T-helper 1 cell treated with Interleukin-12 subunit alpha and Interleukin-12 subunit beta and Interleukin-4 antibody, amounts not matched to agents 30 μg/mL and 1 μg/mL, for 36 hours (primary cell): ENCODE results near the gene REXO1.

ENCODE experiments used
- H3K27ac Mint-ChIP-seq: one replicate; pipeline ENCODE4 v1.8.0; 2021; ENCODE audit warnings: mild to moderate bottlenecking, mixed read lengths
- H3K27me3 Mint-ChIP-seq: one replicate; pipeline ENCODE4 v1.8.0; 2021; ENCODE audit warnings: low read depth, mixed read lengths
- H3K36me3 Mint-ChIP-seq: one replicate; pipeline ENCODE4 v1.8.0; 2021; ENCODE audit warnings: low read depth, mixed read lengths
- H3K4me1 Mint-ChIP-seq: one replicate; pipeline ENCODE4 v1.8.0; 2021; ENCODE audit warnings: low read depth, mixed read lengths
- H3K4me3 Mint-ChIP-seq: one replicate; pipeline ENCODE4 v1.8.0; 2021; ENCODE audit warnings: mild to moderate bottlenecking, moderate library complexity, mixed read lengths
- H3K9me3 Mint-ChIP-seq: one replicate; pipeline ENCODE4 v1.8.0; 2021; ENCODE audit warnings: mixed read lengths

The REXO1 gene

GRCh38 chr19:1826557-1827521, 21.4 kb downstream of the REXO1 start:
- Mint-ChIP-seq H3K4me1 (peaks cover 1% of the 10 kb centered on the region), H3K36me3 (peaks cover 8% of the 10 kb centered on the region), H3K9me3 (no peaks in the 10 kb centered on the region), H3K27ac (no peak overlapping the region), H3K27me3 (no peaks in the 10 kb centered on the region), H3K4me3 (no peak overlapping the region)

- no peaks in the 10 kb centered on the region for H3K27me3 Mint-ChIP-seq
- no peak overlapping the region for H3K27ac Mint-ChIP-seq
- H3K4me1 Mint-ChIP-seq: peaks cover 1% of the 10 kb centered on the region
- no peak overlapping the region for H3K4me3 Mint-ChIP-seq
- no peaks in the 10 kb centered on the region for H3K9me3 Mint-ChIP-seq
- H3K36me3 Mint-ChIP-seq: peaks cover 8% of the 10 kb centered on the region
These were observed 22.2 kb downstream of the REXO1 start for GRCh38 chr19:1825909-1826556.

DNA sequence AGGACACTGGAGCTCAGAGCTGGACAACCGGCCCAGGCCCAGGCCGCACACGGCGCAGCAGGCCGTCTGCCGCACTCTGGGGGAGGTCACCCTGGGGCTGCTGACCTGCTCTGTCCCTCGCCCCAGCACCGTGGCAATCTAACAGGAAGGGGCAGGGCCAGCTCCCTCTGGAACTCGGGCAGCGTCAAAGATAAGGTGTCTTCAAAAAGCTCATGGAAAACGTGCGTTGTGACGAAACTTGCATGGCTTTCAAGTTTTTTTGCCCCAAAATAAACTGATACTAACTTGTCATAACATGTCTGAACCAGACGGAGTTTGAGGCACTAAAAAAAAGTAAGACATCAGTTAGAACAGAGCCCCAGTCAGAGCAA, 24.0 kb downstream of the REXO1 start:
- peaks cover 9% of the 10 kb centered on the region for H3K36me3 Mint-ChIP-seq
- H3K4me3 Mint-ChIP-seq: no peak overlapping the region
- H3K27ac Mint-ChIP-seq: no peak overlapping the region

DNA sequence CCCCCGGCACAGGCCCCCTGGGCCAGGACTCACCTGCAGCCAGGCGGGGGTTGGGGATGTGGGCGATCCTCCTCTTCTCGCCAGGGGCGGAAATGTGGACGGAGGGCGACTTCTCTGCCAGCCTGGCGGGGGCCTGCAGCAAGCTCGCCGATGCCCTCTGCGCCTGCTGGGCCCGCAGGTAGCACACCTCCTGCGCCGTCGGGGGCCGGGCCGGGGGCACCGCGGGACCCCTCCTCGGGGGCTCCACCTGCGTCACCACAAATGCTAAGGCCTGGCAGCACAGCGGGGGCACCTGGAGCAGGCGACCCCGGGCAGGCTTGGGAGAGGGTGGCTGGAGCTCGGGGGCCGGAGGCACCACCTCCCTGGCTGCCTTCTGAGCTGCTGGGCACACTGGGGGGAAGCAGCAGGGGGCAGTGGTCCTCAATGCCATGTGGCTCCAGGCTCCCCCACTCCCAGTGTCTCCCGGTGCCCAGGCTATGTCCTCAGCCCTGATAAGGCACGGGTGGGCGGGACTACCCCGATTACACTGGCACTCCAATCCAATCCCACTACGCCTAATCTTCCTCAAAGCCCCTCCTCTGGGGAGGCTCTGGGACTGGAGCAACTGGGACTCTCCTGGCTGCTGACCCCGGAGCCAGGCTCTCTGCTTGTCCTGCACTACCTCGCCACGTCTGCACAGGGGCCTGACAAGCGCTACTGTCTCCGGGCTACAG, 24.6 kb downstream of the REXO1 start:
- no peak overlapping the region for H3K4me3 Mint-ChIP-seq
- H3K27ac Mint-ChIP-seq: no peak overlapping the region
- no peaks in the 10 kb centered on the region for H3K9me3 Mint-ChIP-seq
- H3K36me3 Mint-ChIP-seq: peaks cover 9% of the 10 kb centered on the region
- no peaks in the 10 kb centered on the region for H3K4me1 Mint-ChIP-seq
- H3K27me3 Mint-ChIP-seq: no peaks in the 10 kb centered on the region

More for the DNA sequence above, 24.0 kb downstream of the REXO1 start:
- no peaks in the 10 kb centered on the region for H3K9me3 Mint-ChIP-seq
- H3K27me3 Mint-ChIP-seq: no peaks in the 10 kb centered on the region
- no peaks in the 10 kb centered on the region for H3K4me1 Mint-ChIP-seq

DNA sequence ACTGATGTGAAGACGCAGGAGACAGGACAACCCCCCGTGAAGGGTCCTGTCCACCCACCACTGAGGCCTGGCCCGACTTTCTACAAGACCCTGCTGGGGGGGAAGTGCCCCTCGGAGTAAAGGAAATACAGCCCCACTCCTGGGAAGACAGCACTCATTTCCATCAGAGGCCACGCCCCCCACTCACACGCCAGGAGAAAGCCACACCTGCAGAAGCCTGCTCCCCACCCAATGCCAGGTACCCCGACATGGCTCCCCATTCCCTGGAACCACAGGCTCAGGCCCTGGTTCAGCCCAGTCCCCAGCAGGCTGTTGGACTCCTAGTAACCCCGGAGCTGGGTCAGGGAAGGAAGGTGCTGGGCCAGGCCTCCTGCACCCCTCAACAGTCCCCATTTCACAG, 25.3 kb downstream of the REXO1 start:
- Mint-ChIP-seq H3K4me3 (no peak overlapping the region), H3K27me3 (no peaks in the 10 kb centered on the region), H3K9me3 (no peaks in the 10 kb centered on the region), H3K27ac (no peak overlapping the region), H3K4me1 (no peaks in the 10 kb centered on the region), H3K36me3 (peaks cover 11% of the 10 kb centered on the region)

DNA sequence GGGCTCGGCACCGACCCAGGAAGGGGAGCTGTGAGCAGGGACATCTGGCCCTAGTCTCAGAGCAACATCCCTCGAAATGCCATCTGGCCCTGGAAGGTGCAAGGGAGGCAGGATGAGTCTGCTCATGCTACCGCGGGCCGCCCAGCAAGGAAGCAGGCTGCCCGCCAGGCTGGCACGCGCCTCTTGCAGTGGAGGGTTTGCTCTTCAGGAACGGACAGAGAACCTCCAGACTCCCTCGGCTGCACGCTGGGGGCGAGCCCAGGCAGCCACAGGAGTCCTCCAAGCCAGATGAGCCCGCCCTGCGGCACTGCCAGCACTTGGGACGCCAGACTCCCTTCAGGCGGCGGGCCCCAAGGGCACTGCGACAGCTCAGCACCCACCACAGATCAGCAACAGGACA, 26.1 kb downstream of the REXO1 start:
- Mint-ChIP-seq H3K4me1 (no peaks in the 10 kb centered on the region), H3K27me3 (no peaks in the 10 kb centered on the region), H3K9me3 (no peaks in the 10 kb centered on the region), H3K36me3 (peaks cover 12% of the 10 kb centered on the region), H3K4me3 (no peak overlapping the region), H3K27ac (no peak overlapping the region)

DNA sequence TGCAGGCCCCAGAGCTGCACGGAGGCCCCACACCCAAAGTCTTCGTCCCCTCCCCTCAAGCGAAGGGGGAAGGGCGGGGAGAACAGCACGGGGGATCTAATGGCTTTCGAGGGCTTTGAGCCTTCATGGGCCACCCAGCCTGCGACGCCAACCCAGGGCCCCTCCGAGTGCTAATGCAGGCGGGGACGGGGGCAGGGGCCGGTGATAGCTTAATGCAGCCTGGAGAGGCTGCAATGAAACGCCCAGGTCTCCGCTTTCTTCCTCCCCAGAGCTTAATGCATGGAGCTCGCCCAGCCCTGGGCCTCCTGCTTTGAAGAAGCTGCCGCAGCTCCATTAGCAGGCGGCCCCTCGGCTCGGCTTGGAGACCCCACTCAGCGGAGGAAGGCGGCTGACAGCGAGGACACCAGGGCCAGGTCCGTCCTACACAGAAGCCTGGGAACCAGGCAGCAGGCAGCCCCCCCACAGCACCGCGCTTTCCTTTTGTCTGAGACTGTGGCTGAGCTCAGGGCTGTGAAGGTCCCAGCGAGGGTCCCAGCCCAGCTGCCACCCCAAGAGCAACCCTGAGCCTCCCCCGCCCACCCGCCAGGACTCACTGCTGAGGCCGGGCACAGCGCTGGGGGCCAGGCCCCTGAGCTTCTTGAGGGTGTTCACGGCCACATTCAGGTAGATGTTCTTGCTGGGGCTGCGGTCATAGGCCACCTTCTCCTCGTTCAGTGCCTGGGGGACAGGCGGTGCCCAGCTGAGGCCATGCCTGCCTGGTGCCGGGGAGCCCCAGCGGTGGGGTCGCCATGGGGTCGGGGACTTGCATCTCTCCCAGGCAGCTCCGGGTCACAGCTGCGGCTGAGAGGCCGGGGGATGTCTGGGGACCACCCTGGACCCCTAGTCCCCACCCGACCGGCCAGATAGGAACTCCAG, 28.7 kb downstream of the REXO1 start:
- Mint-ChIP-seq H3K4me3 (no peak overlapping the region), H3K36me3 (peaks cover 8% of the 10 kb centered on the region), H3K9me3 (no peaks in the 10 kb centered on the region), H3K27ac (no peak overlapping the region), H3K4me1 (no peaks in the 10 kb centered on the region), H3K27me3 (no peaks in the 10 kb centered on the region)

DNA sequence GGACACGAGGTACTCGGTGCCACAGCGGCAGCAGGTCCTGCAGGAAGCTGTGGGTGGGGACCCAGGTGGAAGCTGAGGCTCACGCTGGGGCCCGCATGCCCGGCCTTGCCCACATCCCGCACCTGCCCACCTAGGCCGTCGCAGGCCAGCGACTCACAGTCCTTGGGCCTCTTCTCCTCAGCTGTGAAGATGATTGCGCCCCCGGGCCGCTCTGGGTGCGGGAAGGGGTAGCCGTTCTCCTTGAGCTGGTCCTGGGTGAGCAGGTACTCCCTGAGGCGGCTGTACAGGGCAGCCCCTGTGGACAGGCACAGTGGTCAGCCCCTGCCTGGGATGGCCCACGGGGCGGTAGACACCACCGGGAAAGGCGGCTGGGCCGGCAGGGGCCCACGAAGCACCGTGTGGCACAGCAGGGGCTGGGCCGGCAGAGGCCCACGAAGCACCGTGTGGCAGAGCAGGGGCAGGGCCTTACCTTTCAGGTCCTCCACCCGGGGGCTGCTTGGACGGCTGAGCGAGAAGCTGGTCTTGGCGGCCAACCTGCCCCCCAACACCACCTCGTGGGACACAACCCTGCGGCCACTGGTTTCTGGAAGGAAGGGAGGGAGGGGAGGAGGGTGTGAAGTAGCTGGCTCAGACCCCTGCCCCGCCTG, 29.6 kb downstream of the REXO1 start:
- no peak overlapping the region for H3K4me3 Mint-ChIP-seq
- no peak overlapping the region for H3K27ac Mint-ChIP-seq
- peaks cover 8% of the 10 kb centered on the region for H3K36me3 Mint-ChIP-seq
- no peaks in the 10 kb centered on the region for H3K27me3 Mint-ChIP-seq
- H3K9me3 Mint-ChIP-seq: no peaks in the 10 kb centered on the region
- peaks cover under 1% of the 10 kb centered on the region for H3K4me1 Mint-ChIP-seq

GRCh38 chr19:1817553-1818179, 30.6 kb downstream of the REXO1 start:
- Mint-ChIP-seq H3K4me1 (peaks cover 8% of the 10 kb centered on the region), H3K27me3 (no peaks in the 10 kb centered on the region), H3K4me3 (no peak overlapping the region), H3K27ac (no peak overlapping the region), H3K36me3 (peaks cover 8% of the 10 kb centered on the region), H3K9me3 (no peaks in the 10 kb centered on the region)

GRCh38 chr19:1816530-1817298, 31.6 kb downstream of the REXO1 start:
- Mint-ChIP-seq H3K4me3 (no peak overlapping the region), H3K4me1 (peaks cover 11% of the 10 kb centered on the region), H3K9me3 (no peaks in the 10 kb centered on the region), H3K27me3 (no peaks in the 10 kb centered on the region), H3K27ac (no peak overlapping the region), H3K36me3 (peaks cover 6% of the 10 kb centered on the region)

DNA sequence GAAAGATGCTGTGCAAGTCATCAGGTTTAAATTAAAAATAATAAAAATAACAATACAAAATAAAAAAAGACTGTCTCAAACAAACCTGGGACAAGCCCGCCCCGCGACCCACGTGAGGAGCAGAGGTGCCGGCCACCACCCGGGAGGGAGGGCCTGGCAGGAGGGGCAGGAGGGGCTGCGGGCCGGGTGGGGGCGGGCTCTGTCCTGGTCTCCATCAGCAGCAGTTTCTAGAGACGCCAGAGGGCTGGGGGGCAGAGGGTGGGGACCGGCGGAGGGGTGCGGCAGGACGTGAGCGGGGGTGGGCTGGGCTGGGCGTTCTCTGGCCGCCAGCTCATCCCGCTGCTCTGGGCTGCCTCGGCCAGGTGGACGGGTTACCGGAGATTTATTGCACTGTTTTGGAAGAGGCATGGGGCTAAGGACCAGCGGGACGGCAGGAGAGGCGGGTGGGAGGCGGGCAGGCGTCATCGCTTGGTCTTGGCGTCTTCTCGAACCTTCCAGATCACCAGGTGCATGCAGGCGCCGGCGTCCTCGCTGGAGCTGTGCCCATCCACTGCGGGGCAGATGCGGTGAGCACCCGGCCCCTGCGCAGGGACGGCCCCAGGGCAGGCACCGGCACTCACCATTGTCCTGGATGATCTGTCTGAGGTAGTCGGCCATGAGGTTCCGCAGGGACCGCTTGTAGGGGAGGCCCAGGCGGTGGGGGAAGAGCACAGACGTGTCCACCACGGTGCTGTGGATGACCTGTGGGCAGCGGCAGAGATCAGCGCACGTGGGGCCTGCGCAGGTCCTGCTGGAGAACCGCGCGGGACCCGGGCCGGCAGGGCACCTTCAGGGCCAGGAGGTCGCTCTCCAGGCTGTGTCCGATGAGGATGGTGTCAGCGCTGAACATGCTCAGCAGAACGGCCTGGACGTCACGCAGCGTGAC, 32.4 kb downstream of the REXO1 start:
- Mint-ChIP-seq H3K9me3 (no peaks in the 10 kb centered on the region), H3K27me3 (no peaks in the 10 kb centered on the region), H3K4me3 (no peak overlapping the region), H3K4me1 (peaks cover 13% of the 10 kb centered on the region), H3K27ac (no peak overlapping the region), H3K36me3 (peaks cover 6% of the 10 kb centered on the region)
